B cell (primary cell): ENCODE data around the gene ZNF106.

Experiments
- EZH2 ChIP-seq: IDR thresholded peaks from 2 replicates; pipeline ENCODE4 v1.6.1; 2012; ENCODE audit warnings: borderline replicate concordance, low read depth, mild to moderate bottlenecking, moderate library complexity, low read length; ENCODE audit not compliant: insufficient read depth, poor library complexity, severe bottlenecking
- TF ChIP-seq, protein P1 (sequence below): fragments of 200-600 bp; IDR thresholded peaks from one replicate; pipeline ENCODE4 v1.8.0; 2022; ENCODE audit warnings: antibody characterized with exemption, mild to moderate bottlenecking

GRCh38 chr15:42448281-42448680 lies 42.7 kb downstream of the ZNF106 start:
- TF ChIP-seq, protein P1, sequence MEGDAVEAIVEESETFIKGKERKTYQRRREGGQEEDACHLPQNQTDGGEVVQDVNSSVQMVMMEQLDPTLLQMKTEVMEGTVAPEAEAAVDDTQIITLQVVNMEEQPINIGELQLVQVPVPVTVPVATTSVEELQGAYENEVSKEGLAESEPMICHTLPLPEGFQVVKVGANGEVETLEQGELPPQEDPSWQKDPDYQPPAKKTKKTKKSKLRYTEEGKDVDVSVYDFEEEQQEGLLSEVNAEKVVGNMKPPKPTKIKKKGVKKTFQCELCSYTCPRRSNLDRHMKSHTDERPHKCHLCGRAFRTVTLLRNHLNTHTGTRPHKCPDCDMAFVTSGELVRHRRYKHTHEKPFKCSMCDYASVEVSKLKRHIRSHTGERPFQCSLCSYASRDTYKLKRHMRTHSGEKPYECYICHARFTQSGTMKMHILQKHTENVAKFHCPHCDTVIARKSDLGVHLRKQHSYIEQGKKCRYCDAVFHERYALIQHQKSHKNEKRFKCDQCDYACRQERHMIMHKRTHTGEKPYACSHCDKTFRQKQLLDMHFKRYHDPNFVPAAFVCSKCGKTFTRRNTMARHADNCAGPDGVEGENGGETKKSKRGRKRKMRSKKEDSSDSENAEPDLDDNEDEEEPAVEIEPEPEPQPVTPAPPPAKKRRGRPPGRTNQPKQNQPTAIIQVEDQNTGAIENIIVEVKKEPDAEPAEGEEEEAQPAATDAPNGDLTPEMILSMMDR, result no peak
- no peak for TF ChIP-seq EZH2
